GM12878 (cell line): ENCODE measurements around the gene ZKSCAN5. TPM values are rescaled to one million over a fixed set of nuclear protein-coding genes. Genes with fewer than 3 reads are reported as not detected.

Experiments used
- BCL11A ChIP-seq: IDR thresholded peaks from 2 replicates; pipeline ENCODE4 v1.6.1; 2011; ENCODE audit warnings: low read depth, low read length
- CBX5 ChIP-seq: sonication (generic); IDR thresholded peaks from 2 replicates; pipeline ENCODE4 v1.6.1; 2016; ENCODE audit warnings: low read depth, moderate library complexity, mild to moderate bottlenecking, inconsistent platforms
- CEBPB ChIP-seq, 2 experiments: fragments of 150-350 bp in 1 of 2; IDR thresholded peaks; 2 replicates each; pipeline ENCODE4 v1.6.1; 2012 to 2014; ENCODE audit warnings: low read depth in 2 of 2, low read length in 2 of 2, borderline replicate concordance in 1 of 2, inconsistent platforms in 1 of 2
- CHD2 ChIP-seq: IDR thresholded peaks from 2 replicates; pipeline ENCODE4 v1.6.1; 2011; ENCODE audit warnings: low read depth, low read length, improper control_type of control experiment, borderline replicate concordance
- ESRRA ChIP-seq: IDR thresholded peaks from 2 replicates; pipeline ENCODE4 v1.6.1; 2012; ENCODE audit warnings: mild to moderate bottlenecking, low read length, improper control_type of control experiment
- FOS ChIP-seq: IDR thresholded peaks from 3 replicates; pipeline ENCODE4 v1.6.1; 2011; ENCODE audit warnings: borderline replicate concordance; ENCODE audit not compliant: insufficient read length; ENCODE audit errors: extremely low read depth
- HDAC6 ChIP-seq: fragments of 200-600 bp; sonication (generic); IDR thresholded peaks from one replicate; pipeline ENCODE4 v1.8.0; 2017; ENCODE audit warnings: antibody characterized with exemption; ENCODE audit not compliant: unreplicated experiment
- IKZF1 ChIP-seq: fragments of 450-650 bp; conservative IDR thresholded peaks from 2 replicates; pipeline ENCODE4 v1.6.1; 2017; ENCODE audit warnings: antibody characterized with exemption, mild to moderate bottlenecking
- MYC ChIP-seq: IDR thresholded peaks from 2 replicates; pipeline ENCODE4 v1.6.1; 2011; ENCODE audit warnings: mild to moderate bottlenecking, low read length, moderate library complexity, inconsistent platforms; ENCODE audit not compliant: insufficient read depth, insufficient replicate concordance, insufficient read length, severe bottlenecking
- NR2F1 ChIP-seq: fragments of 450-650 bp; conservative IDR thresholded peaks from 2 replicates; pipeline ENCODE4 v1.6.1; 2017; ENCODE audit warnings: mild to moderate bottlenecking
- POU2F2 ChIP-seq: IDR thresholded peaks from 3 replicates; pipeline ENCODE4 v1.6.1; 2011; ENCODE audit warnings: low read depth, mild to moderate bottlenecking, low read length, borderline replicate concordance
- RAD51 ChIP-seq: fragments of 450-650 bp; IDR thresholded peaks from 2 replicates; pipeline ENCODE4 v1.6.1; 2016; ENCODE audit warnings: moderate library complexity, mild to moderate bottlenecking, inconsistent platforms
- RCOR1 ChIP-seq: conservative IDR thresholded peaks from 2 replicates; pipeline ENCODE4 v1.6.1; 2012; ENCODE audit warnings: low read depth, low read length, improper control_type of control experiment
- ZZZ3 ChIP-seq: IDR thresholded peaks from 2 replicates; pipeline ENCODE4 v1.6.1; 2011; ENCODE audit warnings: low read depth; ENCODE audit not compliant: control insufficient read depth, insufficient read length
- polyA plus RNA-seq, 11 experiments: library from polyadenylated mRNA; depleted of rRNA in 4 of 11; unstranded in 6 of 11; stranded (reverse) in 5 of 11; fragments of >200 nt; fragmentation: Nextera tagmentation in 4 of 11; fragmentation: Illumina TruSeq in 1 of 11; extraction: Ambion mirVana in 4 of 11; extraction: Trizol in 1 of 11; gene quantifications; 1 replicate in 1 of 11; 2 replicates in 10 of 11; pipeline versions ENCODE4 v1.2.1 to v1.2.3, GENCODE V29; 2011 to 2016; ENCODE audit warnings: inconsistent platforms in 2 of 11, missing spikeins in 2 of 11, low read depth in 1 of 11
- total RNA-seq, 4 experiments: library from RNA; depleted of rRNA in 3 of 4; stranded (reverse); fragments of >200 nt in 3 of 4; fragmentation: Illumina TruSeq in 1 of 4; extraction: Trizol in 1 of 4; gene quantifications; 2 replicates each; pipeline versions ENCODE4 v1.2.1 to v1.2.3, GENCODE V29; 2013 to 2021
- TF ChIP-seq, protein P1 (sequence below): fragments of 450-650 bp; IDR thresholded peaks from 2 replicates; pipeline ENCODE4 v1.6.1; 2014; ENCODE audit warnings: mild to moderate bottlenecking
- TF ChIP-seq, protein P2 (sequence below): IDR thresholded peaks from 2 replicates; pipeline ENCODE4 v1.6.1; 2012; ENCODE audit warnings: low read depth, low read length, improper control_type of control experiment
- TF ChIP-seq, protein P3 (sequence below): fragments of 450-650 bp; IDR thresholded peaks from 2 replicates; pipeline ENCODE4 v1.6.1; 2016; ENCODE audit warnings: mild to moderate bottlenecking
- TF ChIP-seq, protein P4 (sequence below): fragments of 150-350 bp; IDR thresholded peaks from 2 replicates; pipeline ENCODE4 v1.6.1; 2014; ENCODE audit warnings: mild to moderate bottlenecking, low read depth, low read length
- TF ChIP-seq, protein P5 (sequence below): fragments of 450-650 bp; formaldehyde crosslinking; IDR thresholded peaks from 2 replicates; pipeline ENCODE4 v1.4.0; 2022; ENCODE audit warnings: mild to moderate bottlenecking, moderate library complexity
- TF ChIP-seq, protein P6 (sequence below): IDR thresholded peaks from 2 replicates; pipeline ENCODE4 v1.6.1; 2012; ENCODE audit warnings: low read length, inconsistent platforms

Gene ZKSCAN5
- total and polyA plus RNA-seq, 10 of the 15 experiments (the other 5 are each of a cell fraction or from before 2014, with no cell fraction given) = 2.5 to 10.1 (median 7.7) TPM

DNA sequence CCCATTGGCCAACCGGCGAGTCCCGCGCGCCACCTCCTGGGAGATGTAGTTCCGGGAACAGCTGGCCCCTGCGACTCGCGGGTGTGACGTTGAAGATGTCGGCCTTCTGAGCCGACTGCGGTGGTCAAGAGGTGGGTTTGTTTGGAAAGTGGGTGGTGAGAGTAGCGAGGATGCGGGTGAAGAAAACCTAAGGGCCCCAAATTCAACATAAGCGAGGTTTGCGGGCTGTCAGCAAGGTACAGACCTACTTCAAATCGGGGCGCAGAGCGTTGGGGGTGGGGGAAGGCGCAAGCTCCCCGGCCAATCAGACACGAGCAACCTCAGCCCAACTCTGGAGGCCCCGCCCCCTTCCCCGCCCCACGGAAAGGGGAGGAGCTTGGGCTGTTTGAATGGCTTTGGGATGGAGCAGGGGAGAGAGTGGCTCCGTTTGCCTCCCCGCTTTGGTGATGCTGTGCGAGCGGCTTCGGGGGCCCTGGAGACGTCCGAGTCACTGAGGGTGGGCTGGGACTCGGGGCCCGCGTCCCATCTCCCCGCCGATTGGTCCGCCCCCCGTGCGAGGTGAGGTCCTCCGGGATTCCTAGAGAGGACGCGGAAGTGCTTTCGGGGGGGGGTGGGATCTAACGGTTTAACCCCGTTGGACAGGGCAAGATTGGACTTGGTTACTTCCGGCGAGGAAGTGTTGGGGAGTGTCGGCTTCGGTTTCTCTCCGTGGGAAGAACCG lies at the start of gene ZKSCAN5 (continued):
- TF ChIP-seq RAD51 (no peak), POU2F2 (peak; percentile 83), ZZZ3 (no peak), MYC (no peak), NR2F1 (peak; percentile 86), HDAC6 (peak; percentile 25), CEBPB (IDR thresholded peaks at IDR 0.05; ENCODE audit: borderline replicate concordance in 1 of 2, low read depth in 2 of 2, low read length in 2 of 2) (no peak), ESRRA (no peak), BCL11A (no peak), IKZF1 (peak; percentile 83), CHD2 (peak; percentile 94; the same call in 1 of the 2 replicates), RCOR1 (0 out of 2 replicates have a peak, but pooled peaks have one; percentile 32), CBX5 (no peak), FOS (no peak)
- TF ChIP-seq, protein P1, sequence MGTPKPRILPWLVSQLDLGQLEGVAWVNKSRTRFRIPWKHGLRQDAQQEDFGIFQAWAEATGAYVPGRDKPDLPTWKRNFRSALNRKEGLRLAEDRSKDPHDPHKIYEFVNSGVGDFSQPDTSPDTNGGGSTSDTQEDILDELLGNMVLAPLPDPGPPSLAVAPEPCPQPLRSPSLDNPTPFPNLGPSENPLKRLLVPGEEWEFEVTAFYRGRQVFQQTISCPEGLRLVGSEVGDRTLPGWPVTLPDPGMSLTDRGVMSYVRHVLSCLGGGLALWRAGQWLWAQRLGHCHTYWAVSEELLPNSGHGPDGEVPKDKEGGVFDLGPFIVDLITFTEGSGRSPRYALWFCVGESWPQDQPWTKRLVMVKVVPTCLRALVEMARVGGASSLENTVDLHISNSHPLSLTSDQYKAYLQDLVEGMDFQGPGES = peak; percentile 44
- TF ChIP-seq, protein P2, sequence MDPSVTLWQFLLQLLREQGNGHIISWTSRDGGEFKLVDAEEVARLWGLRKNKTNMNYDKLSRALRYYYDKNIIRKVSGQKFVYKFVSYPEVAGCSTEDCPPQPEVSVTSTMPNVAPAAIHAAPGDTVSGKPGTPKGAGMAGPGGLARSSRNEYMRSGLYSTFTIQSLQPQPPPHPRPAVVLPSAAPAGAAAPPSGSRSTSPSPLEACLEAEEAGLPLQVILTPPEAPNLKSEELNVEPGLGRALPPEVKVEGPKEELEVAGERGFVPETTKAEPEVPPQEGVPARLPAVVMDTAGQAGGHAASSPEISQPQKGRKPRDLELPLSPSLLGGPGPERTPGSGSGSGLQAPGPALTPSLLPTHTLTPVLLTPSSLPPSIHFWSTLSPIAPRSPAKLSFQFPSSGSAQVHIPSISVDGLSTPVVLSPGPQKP = peak; percentile 92
- TF ChIP-seq, protein P3, sequence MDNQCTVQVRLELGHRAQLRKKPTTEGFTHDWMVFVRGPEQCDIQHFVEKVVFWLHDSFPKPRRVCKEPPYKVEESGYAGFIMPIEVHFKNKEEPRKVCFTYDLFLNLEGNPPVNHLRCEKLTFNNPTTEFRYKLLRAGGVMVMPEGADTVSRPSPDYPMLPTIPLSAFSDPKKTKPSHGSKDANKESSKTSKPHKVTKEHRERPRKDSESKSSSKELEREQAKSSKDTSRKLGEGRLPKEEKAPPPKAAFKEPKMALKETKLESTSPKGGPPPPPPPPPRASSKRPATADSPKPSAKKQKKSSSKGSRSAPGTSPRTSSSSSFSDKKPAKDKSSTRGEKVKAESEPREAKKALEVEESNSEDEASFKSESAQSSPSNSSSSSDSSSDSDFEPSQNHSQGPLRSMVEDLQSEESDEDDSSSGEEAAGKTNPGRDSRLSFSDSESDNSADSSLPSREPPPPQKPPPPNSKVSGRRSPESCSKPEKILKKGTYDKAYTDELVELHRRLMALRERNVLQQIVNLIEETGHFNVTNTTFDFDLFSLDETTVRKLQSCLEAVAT = peak; percentile 70
- TF ChIP-seq, protein P4, sequence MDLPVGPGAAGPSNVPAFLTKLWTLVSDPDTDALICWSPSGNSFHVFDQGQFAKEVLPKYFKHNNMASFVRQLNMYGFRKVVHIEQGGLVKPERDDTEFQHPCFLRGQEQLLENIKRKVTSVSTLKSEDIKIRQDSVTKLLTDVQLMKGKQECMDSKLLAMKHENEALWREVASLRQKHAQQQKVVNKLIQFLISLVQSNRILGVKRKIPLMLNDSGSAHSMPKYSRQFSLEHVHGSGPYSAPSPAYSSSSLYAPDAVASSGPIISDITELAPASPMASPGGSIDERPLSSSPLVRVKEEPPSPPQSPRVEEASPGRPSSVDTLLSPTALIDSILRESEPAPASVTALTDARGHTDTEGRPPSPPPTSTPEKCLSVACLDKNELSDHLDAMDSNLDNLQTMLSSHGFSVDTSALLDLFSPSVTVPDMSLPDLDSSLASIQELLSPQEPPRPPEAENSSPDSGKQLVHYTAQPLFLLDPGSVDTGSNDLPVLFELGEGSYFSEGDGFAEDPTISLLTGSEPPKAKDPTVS = no peak
- TF ChIP-seq, protein P5, sequence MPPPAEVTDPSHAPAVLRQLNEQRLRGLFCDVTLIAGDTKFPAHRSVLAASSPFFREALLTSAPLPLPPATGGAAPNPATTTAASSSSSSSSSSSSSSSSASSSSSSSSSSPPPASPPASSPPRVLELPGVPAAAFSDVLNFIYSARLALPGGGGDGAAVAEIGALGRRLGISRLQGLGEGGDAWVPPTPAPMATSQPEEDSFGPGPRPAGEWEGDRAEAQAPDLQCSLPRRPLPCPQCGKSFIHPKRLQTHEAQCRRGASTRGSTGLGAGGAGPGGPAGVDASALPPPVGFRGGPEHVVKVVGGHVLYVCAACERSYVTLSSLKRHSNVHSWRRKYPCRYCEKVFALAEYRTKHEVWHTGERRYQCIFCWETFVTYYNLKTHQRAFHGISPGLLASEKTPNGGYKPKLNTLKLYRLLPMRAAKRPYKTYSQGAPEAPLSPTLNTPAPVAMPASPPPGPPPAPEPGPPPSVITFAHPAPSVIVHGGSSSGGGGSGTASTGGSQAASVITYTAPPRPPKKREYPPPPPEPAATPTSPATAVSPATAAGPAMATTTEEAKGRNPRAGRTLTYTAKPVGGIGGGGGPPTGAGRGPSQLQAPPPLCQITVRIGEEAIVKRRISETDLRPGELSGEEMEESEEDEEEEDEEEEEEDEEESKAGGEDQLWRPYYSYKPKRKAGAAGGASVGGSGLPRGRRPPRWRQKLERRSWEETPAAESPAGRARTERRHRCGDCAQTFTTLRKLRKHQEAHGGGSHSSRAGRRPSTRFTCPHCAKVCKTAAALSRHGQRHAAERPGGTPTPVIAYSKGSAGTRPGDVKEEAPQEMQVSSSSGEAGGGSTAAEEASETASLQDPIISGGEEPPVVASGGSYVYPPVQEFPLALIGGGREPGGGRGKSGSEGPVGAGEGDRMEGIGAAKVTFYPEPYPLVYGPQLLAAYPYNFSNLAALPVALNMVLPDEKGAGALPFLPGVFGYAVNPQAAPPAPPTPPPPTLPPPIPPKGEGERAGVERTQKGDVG = no peak
- TF ChIP-seq, protein P6, sequence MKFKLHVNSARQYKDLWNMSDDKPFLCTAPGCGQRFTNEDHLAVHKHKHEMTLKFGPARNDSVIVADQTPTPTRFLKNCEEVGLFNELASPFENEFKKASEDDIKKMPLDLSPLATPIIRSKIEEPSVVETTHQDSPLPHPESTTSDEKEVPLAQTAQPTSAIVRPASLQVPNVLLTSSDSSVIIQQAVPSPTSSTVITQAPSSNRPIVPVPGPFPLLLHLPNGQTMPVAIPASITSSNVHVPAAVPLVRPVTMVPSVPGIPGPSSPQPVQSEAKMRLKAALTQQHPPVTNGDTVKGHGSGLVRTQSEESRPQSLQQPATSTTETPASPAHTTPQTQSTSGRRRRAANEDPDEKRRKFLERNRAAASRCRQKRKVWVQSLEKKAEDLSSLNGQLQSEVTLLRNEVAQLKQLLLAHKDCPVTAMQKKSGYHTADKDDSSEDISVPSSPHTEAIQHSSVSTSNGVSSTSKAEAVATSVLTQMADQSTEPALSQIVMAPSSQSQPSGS = no peak
